Stomach (tissue), 4 donors: Measurements from ENCODE around the gene OXA1L.

ENCODE experiments used
- EP300 ChIP-seq: sonication (generic); formaldehyde crosslinking; IDR thresholded peaks from one replicate; pipeline ENCODE4 v1.6.1; 2017; ENCODE audit warnings: antibody characterized with exemption
- POLR2A ChIP-seq, 4 donors: fragments of 450-650 bp; IDR thresholded peaks; one replicate each; pipeline ENCODE4 v1.6.1; 2016; ENCODE audit warnings: antibody characterized with exemption in 4 of 4, control low read depth in 2 of 4, mild to moderate bottlenecking in 1 of 4, moderate library complexity in 1 of 4
- POLR2AphosphoS5 ChIP-seq, 3 donors: sonication (generic); formaldehyde crosslinking; IDR thresholded peaks; one replicate each; pipeline ENCODE4 v1.6.1; 2016; ENCODE audit warnings: antibody characterized with exemption in 3 of 3
- TF ChIP-seq, protein P1 (sequence below), 7 experiments: fragments of 450-650 bp in 4 of 7; fragments of 200-600 bp in 3 of 7; sonication (generic) in 3 of 7; IDR thresholded peaks; one replicate each; pipeline ENCODE4 v1.5.1; 2016 to 2019; ENCODE audit warnings: antibody characterized with exemption in 7 of 7, control low read depth in 2 of 7, mild to moderate bottlenecking in 1 of 7

DNA sequence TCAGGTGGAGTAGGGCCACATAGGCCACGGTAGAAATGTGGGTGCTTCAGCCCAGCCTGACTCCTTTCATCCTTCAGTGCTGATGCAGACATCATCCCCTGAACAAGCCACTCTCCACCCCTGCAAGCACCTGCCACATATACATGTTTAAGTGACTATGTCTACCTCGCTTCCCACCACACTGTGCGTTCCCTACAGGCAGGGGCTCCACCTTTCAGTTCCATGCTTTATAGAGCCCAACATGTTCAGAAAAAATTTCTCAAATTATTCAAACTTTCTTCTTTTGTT, 37.1 kb downstream of the OXA1L start:
- TF ChIP-seq, protein P1, sequence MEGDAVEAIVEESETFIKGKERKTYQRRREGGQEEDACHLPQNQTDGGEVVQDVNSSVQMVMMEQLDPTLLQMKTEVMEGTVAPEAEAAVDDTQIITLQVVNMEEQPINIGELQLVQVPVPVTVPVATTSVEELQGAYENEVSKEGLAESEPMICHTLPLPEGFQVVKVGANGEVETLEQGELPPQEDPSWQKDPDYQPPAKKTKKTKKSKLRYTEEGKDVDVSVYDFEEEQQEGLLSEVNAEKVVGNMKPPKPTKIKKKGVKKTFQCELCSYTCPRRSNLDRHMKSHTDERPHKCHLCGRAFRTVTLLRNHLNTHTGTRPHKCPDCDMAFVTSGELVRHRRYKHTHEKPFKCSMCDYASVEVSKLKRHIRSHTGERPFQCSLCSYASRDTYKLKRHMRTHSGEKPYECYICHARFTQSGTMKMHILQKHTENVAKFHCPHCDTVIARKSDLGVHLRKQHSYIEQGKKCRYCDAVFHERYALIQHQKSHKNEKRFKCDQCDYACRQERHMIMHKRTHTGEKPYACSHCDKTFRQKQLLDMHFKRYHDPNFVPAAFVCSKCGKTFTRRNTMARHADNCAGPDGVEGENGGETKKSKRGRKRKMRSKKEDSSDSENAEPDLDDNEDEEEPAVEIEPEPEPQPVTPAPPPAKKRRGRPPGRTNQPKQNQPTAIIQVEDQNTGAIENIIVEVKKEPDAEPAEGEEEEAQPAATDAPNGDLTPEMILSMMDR (IDR thresholded peaks at IDR 0.05): no peak
- TF ChIP-seq POLR2AphosphoS5 (IDR thresholded peaks at IDR 0.05) (no peak), EP300 (no peak), POLR2A (IDR thresholded peaks at IDR 0.05) (no peak)
